H1 (cell line): ENCODE data around the gene ACSL6. TPM values are rescaled to one million over a fixed set of nuclear protein-coding genes. Genes with fewer than 3 reads are reported as not detected.

Experiments used
- CTCF ChIA-PET: fragments of 300-600 bp; sonication (Branson Sonifier 250); formaldehyde crosslinking; loops from one replicate; lab custom pipeline; 2021; ENCODE audit not compliant: partially characterized antibody; lab: Charles Lee
- POLR2A ChIA-PET: fragments of 300-600 bp; sonication (Branson Sonifier 250); formaldehyde crosslinking; loops from one replicate; lab custom pipeline; 2021; ENCODE audit warnings: inconsistent platforms; ENCODE audit not compliant: partially characterized antibody; lab: Charles Lee
- DNase-seq, 2 experiments: peaks; one replicate each; pipeline versions ENCODE4 v3.0.0 to v3.0.0-alpha.2; 2010 to 2022; ENCODE audit warnings: low spot score in 2 of 2, low read depth in 1 of 2, mixed read lengths in 1 of 2
- FAIRE-seq: peaks from 2 replicates; lab custom pipeline; 2011; peaks lifted over from hg19 to GRCh38; lab: Jason Lieb, UNC
- H2AFZ ChIP-seq: 2 replicates; pipeline ENCODE4 v1.8.1; 2012; ENCODE audit warnings: low read length, inconsistent platforms
- H2AK5ac ChIP-seq: 2 replicates; pipeline ENCODE4 v1.6.1; 2013; ENCODE audit warnings: low read depth, low read length
- H2BK120ac ChIP-seq: replicated peaks from 2 replicates; pipeline ENCODE3; 2013; ENCODE audit warnings: low read depth, low read length, inconsistent platforms
- H2BK12ac ChIP-seq: 2 replicates; pipeline ENCODE4 v1.6.1; 2013; ENCODE audit warnings: low read depth, low read length
- H2BK15ac ChIP-seq: 2 replicates; pipeline ENCODE4 v1.6.1; 2013; ENCODE audit warnings: low read length
- H2BK20ac ChIP-seq: 2 replicates; pipeline ENCODE4 v1.6.1; 2013; ENCODE audit warnings: low read length
- H2BK5ac ChIP-seq: 2 replicates; pipeline ENCODE4 v1.6.1; 2013; ENCODE audit warnings: low read depth, low read length
- H3K14ac ChIP-seq: 2 replicates; pipeline ENCODE4 v1.6.1; 2013; ENCODE audit warnings: inconsistent platforms; ENCODE audit not compliant: insufficient read length
- H3K18ac ChIP-seq: 2 replicates; pipeline ENCODE4 v1.6.1; 2013; ENCODE audit warnings: low read length; ENCODE audit errors: extremely low read depth
- H3K23ac ChIP-seq: 2 replicates; pipeline ENCODE4 v1.6.1; 2013; ENCODE audit warnings: inconsistent platforms; ENCODE audit not compliant: insufficient read length
- H3K23me2 ChIP-seq: 2 replicates; pipeline ENCODE4 v1.6.1; 2013; ENCODE audit warnings: low read depth, low read length
- H3K27ac ChIP-seq: 2 replicates; pipeline ENCODE4 v1.6.1; 2011; ENCODE audit warnings: low read depth, low read length, inconsistent platforms
- H3K27me3 ChIP-seq, 4 experiments: replicated peaks in 1 of 4; 1 replicate in 1 of 4; 2 replicates in 3 of 4; pipeline versions ENCODE4 v1.6.1 to v1.8.1; 2011 to 2013; ENCODE audit warnings: low read length in 3 of 4, mild to moderate bottlenecking in 3 of 4, inconsistent platforms in 2 of 4, mixed read lengths in 2 of 4, moderate library complexity in 1 of 4; ENCODE audit not compliant: control insufficient read depth in 3 of 4, insufficient read depth in 3 of 4; ENCODE audit errors: extremely low read depth in 1 of 4
- H3K36me3 ChIP-seq, 4 experiments: 2 replicates each; pipeline versions ENCODE4 v1.6.1 to v1.8.1; 2011 to 2013; ENCODE audit warnings: mild to moderate bottlenecking in 4 of 4, low read length in 3 of 4, moderate library complexity in 2 of 4, control low read depth in 1 of 4, inconsistent platforms in 1 of 4; ENCODE audit not compliant: insufficient read depth in 4 of 4, control insufficient read depth in 2 of 4
- H3K4ac ChIP-seq: replicated peaks from 2 replicates; pipeline ENCODE3; 2013; ENCODE audit warnings: low read length, low read depth, mixed read lengths, inconsistent platforms; ENCODE audit not compliant: insufficient read length
- H3K4me1 ChIP-seq, 4 experiments: replicated peaks in 1 of 4; 1 replicate in 1 of 4; 2 replicates in 3 of 4; pipeline versions ENCODE4 v1.6.1 to v1.8.1; 2011 to 2013; ENCODE audit warnings: low read length in 3 of 4, inconsistent platforms in 2 of 4, mixed read lengths in 1 of 4; ENCODE audit not compliant: insufficient read depth in 4 of 4, control insufficient read depth in 3 of 4
- H3K4me2 ChIP-seq, 2 experiments: 2 replicates each; pipeline versions ENCODE4 v1.6.1 to v1.8.1; 2011 to 2013; ENCODE audit warnings: low read depth in 2 of 2, low read length in 2 of 2, control low read depth in 1 of 2, inconsistent platforms in 1 of 2, mild to moderate bottlenecking in 1 of 2; ENCODE audit not compliant: insufficient read depth in 1 of 2
- H3K4me3 ChIP-seq, 4 experiments: fragments of 200-600, 300-600 bp in 1 of 4; sonication (generic), shearing (Covaris generic), sonication (Bioruptor Twin) in 1 of 4; 2 replicates each; pipeline versions ENCODE4 v1.5.1 to v1.8.1; 2011 to 2016; ENCODE audit warnings: low read length in 4 of 4, low read depth in 3 of 4, control low read depth in 2 of 4, inconsistent platforms in 2 of 4, mild to moderate bottlenecking in 2 of 4, mixed read lengths in 1 of 4, moderate library complexity in 1 of 4; ENCODE audit not compliant: insufficient read depth in 2 of 4; ENCODE audit errors: extremely low read depth in 1 of 4
- H3K56ac ChIP-seq: replicated peaks from 2 replicates; pipeline ENCODE3; 2013; ENCODE audit warnings: low read depth, mild to moderate bottlenecking, mixed read lengths, low read length, inconsistent platforms; ENCODE audit not compliant: insufficient read length
- H3K79me1 ChIP-seq: 2 replicates; pipeline ENCODE4 v1.6.1; 2013; ENCODE audit warnings: low read depth, low read length, control low read depth
- H3K79me2 ChIP-seq, 2 experiments: 2 replicates each; pipeline versions ENCODE4 v1.6.1 to v1.8.1; 2012 to 2013; ENCODE audit warnings: low read length in 2 of 2, mild to moderate bottlenecking in 2 of 2, inconsistent platforms in 1 of 2; ENCODE audit not compliant: insufficient read depth in 2 of 2, control insufficient read depth in 1 of 2
- H3K9ac ChIP-seq, 4 experiments: replicated peaks in 1 of 4; 1 replicate in 1 of 4; 2 replicates in 3 of 4; pipeline versions ENCODE4 v1.6.1 to v1.8.1; 2011 to 2013; ENCODE audit warnings: low read depth in 3 of 4, low read length in 3 of 4, control low read depth in 2 of 4, mild to moderate bottlenecking in 2 of 4, moderate library complexity in 2 of 4, inconsistent platforms in 1 of 4; ENCODE audit errors: extremely low read depth in 1 of 4
- H3K9me3 ChIP-seq, 2 experiments: 2 replicates each; pipeline versions ENCODE4 v1.6.1 to v1.8.1; 2012 to 2013; ENCODE audit warnings: mild to moderate bottlenecking in 2 of 2, moderate library complexity in 2 of 2, control low read depth in 1 of 2, inconsistent platforms in 1 of 2, low read depth in 1 of 2, low read length in 1 of 2, mixed read lengths in 1 of 2; ENCODE audit not compliant: insufficient read depth in 2 of 2
- H4K20me1 ChIP-seq, 2 experiments: replicated peaks in 1 of 2; 2 replicates each; pipeline versions ENCODE3 to v1.8.1; 2011 to 2013; ENCODE audit warnings: inconsistent platforms in 2 of 2, low read length in 2 of 2, mild to moderate bottlenecking in 1 of 2; ENCODE audit not compliant: insufficient read depth in 2 of 2, control insufficient read depth in 1 of 2
- H4K5ac ChIP-seq: 2 replicates; pipeline ENCODE4 v1.6.1; 2013; ENCODE audit warnings: low read length, low read depth, mixed read lengths, inconsistent platforms; ENCODE audit not compliant: insufficient read length
- H4K8ac ChIP-seq: 2 replicates; pipeline ENCODE4 v1.8.0; 2013; ENCODE audit warnings: mild to moderate bottlenecking, moderate library complexity, low read length, inconsistent platforms; ENCODE audit not compliant: insufficient read depth; ENCODE audit errors: extremely low read depth
- H4K91ac ChIP-seq: replicated peaks from 2 replicates; pipeline ENCODE3; 2013; ENCODE audit warnings: low read length, mixed read lengths, inconsistent platforms; ENCODE audit not compliant: insufficient read length
- ASH2L ChIP-seq: fragments of 200-600, 300-600 bp; sonication (generic); IDR thresholded peaks from one replicate; pipeline ENCODE4 v1.7.1; 2017; ENCODE audit warnings: low read length
- BCL11A ChIP-seq, 2 experiments: IDR thresholded peaks; one replicate each; pipeline ENCODE4 v1.6.1; 2011; ENCODE audit warnings: low read depth in 2 of 2, low read length in 2 of 2, mild to moderate bottlenecking in 2 of 2
- BRCA1 ChIP-seq: IDR thresholded peaks from 2 replicates; pipeline ENCODE4 v1.6.1; 2012; ENCODE audit warnings: low read depth, low read length, improper control_type of control experiment
- CEBPB ChIP-seq: IDR thresholded peaks from 2 replicates; pipeline ENCODE4 v1.6.1; 2012; ENCODE audit warnings: low read depth, low read length
- CTBP2 ChIP-seq: IDR thresholded peaks from 2 replicates; pipeline ENCODE4 v1.7.0; 2011; ENCODE audit warnings: borderline replicate concordance, mild to moderate bottlenecking, moderate library complexity, mixed read lengths, low read length; ENCODE audit not compliant: insufficient read depth, insufficient read length
- GABPA ChIP-seq: IDR thresholded peaks from 2 replicates; pipeline ENCODE4 v1.6.1; 2011; ENCODE audit warnings: mild to moderate bottlenecking, low read length, moderate library complexity, borderline replicate concordance; ENCODE audit not compliant: insufficient read depth
- HDAC6 ChIP-seq: IDR thresholded peaks from one replicate; pipeline ENCODE4 v1.7.1; 2012; ENCODE audit warnings: low read depth, mild to moderate bottlenecking, inconsistent platforms, low read length, moderate library complexity
- NRF1 ChIP-seq: IDR thresholded peaks from 2 replicates; pipeline ENCODE4 v1.6.1; 2011; ENCODE audit warnings: mild to moderate bottlenecking, low read depth, low read length, improper control_type of control experiment
- RXRA ChIP-seq: IDR thresholded peaks from 2 replicates; pipeline ENCODE4 v1.6.1; 2011; ENCODE audit warnings: low read depth, mild to moderate bottlenecking, low read length, moderate library complexity; ENCODE audit not compliant: insufficient read depth
- SIX5 ChIP-seq: IDR thresholded peaks from 2 replicates; pipeline ENCODE4 v1.6.1; 2011; ENCODE audit warnings: mild to moderate bottlenecking, low read depth, low read length
- SRF ChIP-seq: IDR thresholded peaks from 2 replicates; pipeline ENCODE4 v1.6.1; 2011; ENCODE audit warnings: mild to moderate bottlenecking, low read depth, low read length, moderate library complexity
- ZNF274 ChIP-seq: IDR thresholded peaks from 2 replicates; pipeline ENCODE4 v1.7.0; 2012; ENCODE audit warnings: low read length, borderline replicate concordance; ENCODE audit errors: extremely low read depth
- WGBS, 2 experiments: shearing (Covaris generic) in 1 of 2; methylation state at CpG; one replicate each; pipeline versions ENCODE4 v1.1.6 to v1.1.7; 2013 to 2015; ENCODE audit warnings: low lambda C conversion rate in 2 of 2, mixed read lengths in 2 of 2, inconsistent platforms in 1 of 2, low coverage in 1 of 2, missing lambda C conversion rate in 1 of 2; ENCODE audit not compliant: insufficient replicate concordance in 2 of 2, insufficient coverage in 1 of 2, insufficient read length in 1 of 2; ENCODE audit errors: extremely low coverage in 1 of 2, missing lambda C conversion rate in 1 of 2; 5-methylcytosine and 5-hydroxymethylcytosine counted together
- polyA plus RNA-seq, 7 experiments: library from polyadenylated mRNA; depleted of rRNA in 3 of 7; stranded (reverse) in 5 of 7; unstranded in 2 of 7; fragments of >200 nt in 5 of 7; fragments of 200-250 nt in 2 of 7; gene quantifications; 1 replicate in 5 of 7; 2 replicates in 1 of 7; 4 replicates in 1 of 7; pipeline versions ENCODE4 v1.2.1 to v1.2.3, GENCODE V29; 2011 to 2013; ENCODE audit warnings: missing spikeins in 2 of 7, mixed read lengths in 2 of 7
- total RNA-seq: library from RNA; stranded (reverse); fragmentation: NEBNext Ultra II Directional; extraction: Animal tissue kit (Norgen Biotek cat#: 25700); gene quantifications from 2 replicates; pipeline ENCODE4 v1.2.1, GENCODE V29; 2021
- TF ChIP-seq, protein P1 (sequence below): IDR thresholded peaks from 2 replicates; pipeline ENCODE4 v1.6.1; 2011; ENCODE audit warnings: low read length, improper control_type of control experiment

The ACSL6 gene
- total and polyA plus RNA-seq, 2 of the 8 experiments (the other 6 are each of a cell fraction or from before 2014, with no cell fraction given), result 2.3 to 2.4 TPM

DNA sequence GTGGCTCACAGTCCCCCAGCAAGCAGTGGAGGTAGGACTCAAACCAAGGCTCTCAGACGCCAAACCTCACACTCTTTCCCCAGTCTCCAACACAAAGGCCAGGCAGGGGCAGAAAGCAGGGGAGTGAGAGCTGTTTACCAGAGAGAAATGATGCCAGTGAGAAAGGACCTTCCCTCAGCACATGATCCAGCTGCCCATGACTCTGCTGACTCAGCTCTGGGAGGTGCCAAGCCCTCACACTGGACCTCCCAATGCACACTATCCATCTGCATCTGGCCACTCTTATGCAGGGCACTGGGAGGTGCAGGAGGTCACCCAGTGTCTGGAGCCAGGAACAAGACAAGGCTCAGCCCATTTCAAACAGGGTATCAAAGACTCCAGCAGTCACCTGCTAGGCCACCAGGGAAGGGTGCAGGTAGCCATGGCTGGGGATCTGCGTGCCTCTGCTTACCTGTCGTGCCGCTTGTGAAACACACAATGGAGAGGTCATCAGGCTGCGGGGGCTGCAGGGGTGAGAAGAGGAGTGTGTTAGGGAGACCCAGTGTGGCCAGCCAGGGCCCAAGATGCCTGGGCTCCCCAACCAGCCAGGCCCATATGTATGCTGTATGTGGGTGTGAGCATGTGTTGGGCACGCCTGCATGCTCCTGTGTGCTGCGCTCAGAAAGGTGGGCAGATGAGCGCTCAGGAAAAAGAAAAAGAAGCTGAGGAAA is 26.3 kb downstream of the ACSL6 start:
- Histone ChIP-seq H3K18ac (no peak overlapping the region), H3K23ac (no peak overlapping the region), H3K14ac (no peak overlapping the region), H4K91ac (no peak overlapping the region), H4K20me1 (no peaks in the 10 kb centered on the region), H3K4ac (no peak overlapping the region), H2BK120ac (no peak overlapping the region), H3K4me1 (no peaks in the 10 kb centered on the region), H2AFZ (no peak overlapping the region), H3K79me1 (no peaks in the 10 kb centered on the region), H2BK20ac (no peak overlapping the region), H3K27ac (no peak overlapping the region), H2BK5ac (no peak overlapping the region; the same call in 1 of the 2 replicates), H4K8ac (no peak overlapping the region), H3K27me3 (no peaks in the 10 kb centered on the region), H3K4me3 (no peak overlapping the region), H3K9ac (no peak overlapping the region), H3K23me2 (no peaks in the 10 kb centered on the region), H2BK12ac (no peak overlapping the region), H3K56ac (no peak overlapping the region), H4K5ac (no peak overlapping the region), H3K4me2 (no peak overlapping the region), H3K79me2 (no peaks in the 10 kb centered on the region), H3K9me3 (no peaks in the 10 kb centered on the region), H2BK15ac (no peak overlapping the region), H3K36me3 (no peaks in the 10 kb centered on the region), H2AK5ac (no peak overlapping the region)
- WGBS, 2 experiments, result 92% methylated on average over 7 of the region's 8 CpGs; no CpG with 5 or more reads in 1 of the 2 experiments
- ChIA-PET POLR2A (no interaction called here), CTCF (interaction anchor here (1.1 to 1.2 kb wide), 3 partner anchors 17 to 108 kb away, joined by 3 read pairs; no protein-coding TSS in a partner anchor)
- DNase-seq, result no peak
- FAIRE-seq, result no peak
- no peak for TF ChIP-seq BCL11A (IDR thresholded peaks at IDR 0.05; ENCODE audit: low read depth in 2 of 2, low read length in 2 of 2)
- no peak for TF ChIP-seq ZNF274
- TF ChIP-seq CEBPB, result no peak
- TF ChIP-seq NRF1, result no peak
- no peak for TF ChIP-seq SRF
- TF ChIP-seq, protein P1, sequence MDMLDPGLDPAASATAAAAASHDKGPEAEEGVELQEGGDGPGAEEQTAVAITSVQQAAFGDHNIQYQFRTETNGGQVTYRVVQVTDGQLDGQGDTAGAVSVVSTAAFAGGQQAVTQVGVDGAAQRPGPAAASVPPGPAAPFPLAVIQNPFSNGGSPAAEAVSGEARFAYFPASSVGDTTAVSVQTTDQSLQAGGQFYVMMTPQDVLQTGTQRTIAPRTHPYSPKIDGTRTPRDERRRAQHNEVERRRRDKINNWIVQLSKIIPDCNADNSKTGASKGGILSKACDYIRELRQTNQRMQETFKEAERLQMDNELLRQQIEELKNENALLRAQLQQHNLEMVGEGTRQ, result no peak
- TF ChIP-seq HDAC6, result no peak
- TF ChIP-seq ASH2L, result no peak
- no peak for TF ChIP-seq RXRA
- TF ChIP-seq GABPA, result no peak
- no peak for TF ChIP-seq CTBP2
- TF ChIP-seq SIX5, result no peak
- no peak for TF ChIP-seq BRCA1
